ENCODE results near the gene HHAT.

The HHAT gene

DNA sequence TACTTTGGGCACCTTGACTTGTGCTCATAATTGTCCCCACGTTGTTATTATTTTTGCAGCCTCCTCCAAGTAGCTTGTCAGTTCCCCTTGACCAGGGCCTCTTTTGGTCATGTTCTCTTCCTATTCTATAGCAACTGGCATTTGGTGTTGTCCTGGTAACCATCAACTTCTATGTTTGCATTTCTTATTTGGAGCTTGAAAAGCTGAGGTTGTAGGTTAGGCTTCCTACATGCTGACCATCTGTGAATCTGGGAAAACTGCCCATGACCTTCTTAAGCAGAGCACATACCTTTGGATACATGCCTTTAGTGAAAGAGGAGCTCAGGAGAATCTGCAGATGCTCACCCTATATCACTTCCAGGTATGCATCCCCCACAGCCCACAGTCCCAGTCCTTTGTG is 160.8 kb downstream of the HHAT start:
- no peak for DNase-seq (ENCODE audit: low read depth)

GRCh38 chr1:210490781-210491180 is 162.1 kb downstream of the HHAT start:
- DNase-seq (ENCODE audit: low read depth) = no peak

DNA sequence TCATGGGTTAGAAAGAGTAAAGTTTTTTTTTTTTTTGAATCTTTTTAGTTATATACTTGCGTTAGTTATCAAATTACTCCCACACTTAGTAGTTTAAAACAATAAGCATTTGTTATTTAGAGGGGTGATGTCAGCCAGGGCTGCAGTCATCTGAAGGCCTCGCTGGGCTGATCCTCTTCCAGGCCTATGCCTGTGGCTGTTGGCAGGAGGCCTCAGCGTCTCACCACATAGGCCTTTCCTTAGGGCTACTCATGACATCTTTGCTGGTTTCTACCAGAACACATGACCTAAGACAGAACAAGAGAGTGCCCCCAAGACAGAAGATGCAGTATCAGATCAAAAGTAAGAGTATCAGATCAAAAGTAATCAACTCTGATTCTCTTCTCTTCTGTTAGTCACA is 167.4 kb downstream of the HHAT start:
- no peak for DNase-seq (ENCODE audit: low read depth)

DNA sequence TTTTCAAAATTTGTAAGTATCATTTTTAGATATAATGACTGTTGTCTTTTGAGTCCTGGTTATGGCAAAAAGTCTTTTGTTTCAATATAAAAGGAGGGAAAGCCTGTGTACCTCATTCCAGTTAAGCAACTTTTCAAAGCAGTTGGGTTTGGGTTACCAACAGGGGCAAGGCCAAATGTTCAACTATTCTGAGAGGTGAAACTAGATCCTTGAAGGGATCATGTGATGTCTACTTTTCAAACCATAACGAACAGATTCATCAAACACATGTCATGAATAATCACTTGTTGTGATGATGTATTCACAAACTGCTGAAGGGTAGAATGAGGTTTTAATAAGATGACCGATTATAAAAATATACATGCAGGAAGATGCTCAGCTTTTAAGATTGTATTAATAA is 171.3 kb downstream of the HHAT start:
- no peak for DNase-seq (ENCODE audit: low read depth)

GRCh38 chr1:210500831-210501230 is 172.1 kb downstream of the HHAT start:
- DNase-seq (ENCODE audit: low read depth) = no peak

DNA sequence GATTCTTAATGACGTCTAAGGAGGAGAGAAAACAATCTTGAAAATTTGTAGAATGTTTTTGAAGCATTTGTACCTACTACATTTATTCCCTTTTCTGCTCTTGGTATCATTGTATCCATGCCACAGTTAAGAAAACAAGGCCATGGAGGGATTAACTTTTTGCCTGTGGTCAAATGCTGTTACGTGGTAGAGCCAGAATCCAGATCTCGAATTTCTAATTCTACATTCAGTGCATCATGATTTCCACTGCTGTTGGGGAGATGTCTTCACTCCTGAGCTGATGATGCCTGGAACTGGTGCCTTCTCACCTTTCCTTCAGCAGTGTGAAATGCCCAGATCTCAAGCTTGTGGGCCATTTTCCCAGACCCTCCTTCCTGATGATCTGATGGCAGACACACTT is 175.6 kb downstream of the HHAT start:
- DNase-seq (ENCODE audit: low read depth) = no peak

- DNase-seq (ENCODE audit: low read depth) = no peak
These were observed 177.1 kb downstream of the HHAT start for GRCh38 chr1:210505601-210506496.

DNA sequence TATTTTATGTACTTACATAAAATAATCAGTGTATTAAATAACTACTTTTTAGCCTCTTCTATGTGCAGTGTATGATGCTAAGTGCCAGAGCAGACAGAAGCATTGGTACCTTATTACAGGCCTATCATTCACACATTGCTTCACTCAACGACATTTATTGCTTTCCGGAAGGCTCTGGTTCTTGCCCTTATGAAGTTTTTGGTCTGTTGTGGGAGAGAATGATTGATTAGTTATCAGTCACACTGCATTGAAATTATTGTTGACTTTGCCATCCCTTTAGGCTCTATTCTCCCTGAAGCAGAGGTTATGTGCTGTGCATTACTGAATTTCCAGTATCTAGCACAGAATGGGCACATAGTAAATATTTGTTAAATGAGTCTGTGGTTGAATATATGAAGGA is 178.0 kb downstream of the HHAT start:
- DNase-seq (ENCODE audit: low read depth) = no peak

DNA sequence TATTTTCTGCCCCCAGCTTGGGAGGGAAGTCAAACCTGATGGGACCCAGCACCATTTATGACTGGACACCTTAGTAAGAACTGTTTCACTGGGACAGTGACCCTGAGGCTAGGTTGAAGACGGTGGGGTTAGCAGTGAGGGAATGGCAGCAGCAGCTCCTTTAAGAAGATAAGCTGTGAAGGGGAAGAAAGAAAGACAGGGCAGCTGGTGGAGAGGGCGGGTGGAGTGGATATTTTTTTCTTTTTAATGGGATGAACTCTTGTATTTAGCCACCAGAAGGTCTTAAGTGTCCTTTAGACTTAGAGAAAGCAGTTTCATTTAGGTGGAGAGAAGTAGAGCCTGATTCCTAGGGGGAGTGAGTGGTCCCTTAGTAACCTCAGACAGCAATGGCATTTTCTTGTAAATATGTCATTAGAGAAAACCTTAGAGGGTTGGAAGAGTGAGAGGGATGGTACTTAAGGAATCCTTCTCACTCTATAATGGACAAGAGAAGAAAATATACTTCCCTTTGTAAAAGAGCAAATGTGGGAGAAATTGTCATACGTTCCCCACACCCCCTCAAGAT is 187.5 kb downstream of the HHAT start:
- no peak for DNase-seq (ENCODE audit: low read depth)

- DNase-seq (ENCODE audit: low read depth) = no peak
These were observed 188.2 kb downstream of the HHAT start for GRCh38 chr1:210516697-210517459.

GRCh38 chr1:210523830-210524229 is 195.1 kb downstream of the HHAT start:
- DNase-seq (ENCODE audit: low read depth) = no peak

GRCh38 chr1:210525716-210526454 is 197.2 kb downstream of the HHAT start:
- no peak for DNase-seq (ENCODE audit: low read depth)

DNA sequence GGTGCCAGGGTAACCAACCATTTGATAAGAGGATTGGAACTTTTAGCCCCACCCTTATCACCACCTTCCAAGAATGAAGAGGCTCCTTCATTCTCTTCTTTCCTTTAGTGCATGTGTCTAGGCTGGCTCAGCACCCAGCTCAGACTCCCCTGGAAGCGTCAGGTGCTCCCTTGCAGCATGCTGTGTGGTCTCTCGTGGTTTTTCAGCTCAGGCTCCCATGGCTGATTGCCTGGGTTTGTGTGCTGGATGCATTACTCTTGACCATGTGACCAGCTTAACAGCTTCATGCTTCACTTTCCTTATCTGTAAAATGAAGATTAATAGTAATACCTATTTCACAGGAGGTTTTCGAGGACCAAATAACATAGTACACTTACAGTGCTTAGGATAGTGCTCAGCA is 198.4 kb downstream of the HHAT start:
- no peak for DNase-seq (ENCODE audit: low read depth)

DNA sequence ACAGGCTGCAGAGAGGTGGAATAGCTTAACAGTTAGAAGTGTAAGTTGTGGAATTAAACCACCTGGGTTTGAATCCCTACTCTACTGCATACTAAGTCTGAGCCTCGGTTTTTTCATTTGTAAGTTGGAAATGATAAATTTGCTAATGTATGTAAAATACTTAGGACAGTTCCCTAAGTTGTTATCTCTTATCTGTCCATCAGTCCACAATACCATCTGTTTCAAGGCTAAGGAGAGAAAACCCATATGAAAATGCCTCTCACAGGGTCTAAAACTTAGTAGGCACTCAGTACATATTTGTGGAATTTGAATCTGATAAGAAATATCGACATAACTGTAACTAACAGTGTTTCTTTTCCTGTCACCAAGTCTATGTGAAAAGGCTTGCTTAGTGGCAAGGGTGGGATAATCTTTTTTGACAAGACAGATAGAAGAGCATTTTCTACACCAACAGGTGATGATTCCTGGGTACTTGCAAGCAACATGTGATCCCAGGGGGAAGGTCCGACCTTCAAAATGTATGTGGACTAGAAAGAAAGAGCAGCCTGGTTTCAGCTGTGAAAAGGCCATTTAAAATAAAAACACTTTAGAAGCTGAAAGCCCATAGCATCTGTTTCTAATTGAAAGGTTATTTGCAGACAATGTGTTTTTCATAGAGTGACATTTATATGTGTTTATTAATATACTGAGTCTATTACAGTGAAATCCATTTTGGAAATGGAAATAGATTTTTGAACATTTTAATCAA is 202.9 kb downstream of the HHAT start:
- no peak for DNase-seq (ENCODE audit: low read depth)

DNA sequence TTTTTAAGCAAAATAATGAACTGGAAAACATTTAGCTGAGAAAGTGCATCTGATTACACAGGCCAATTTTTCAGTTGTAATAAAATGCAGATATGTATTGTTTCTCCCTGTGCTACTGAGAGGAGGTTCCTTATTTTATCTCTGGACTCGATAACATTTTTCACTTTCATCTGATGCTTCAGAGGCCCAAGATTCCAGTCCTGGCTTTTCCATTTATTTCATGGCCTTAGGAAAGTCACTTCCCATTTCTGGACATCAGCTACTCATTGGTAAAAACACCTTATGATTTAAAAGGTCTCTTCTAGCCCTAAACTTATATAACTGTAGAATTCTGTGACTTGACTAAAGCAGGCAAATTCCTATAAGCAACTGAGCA is 203.5 kb downstream of the HHAT start:
- DNase-seq (ENCODE audit: low read depth) = no peak

- no peak for DNase-seq (ENCODE audit: low read depth)
These were observed 207.1 kb downstream of the HHAT start for GRCh38 chr1:210535761-210536160.

- DNase-seq (ENCODE audit: low read depth) = no peak
These were observed 207.7 kb downstream of the HHAT start for GRCh38 chr1:210536254-210536961.

GRCh38 chr1:210540288-210540687 is 211.6 kb downstream of the HHAT start:
- DNase-seq (ENCODE audit: low read depth) = no peak

DNA sequence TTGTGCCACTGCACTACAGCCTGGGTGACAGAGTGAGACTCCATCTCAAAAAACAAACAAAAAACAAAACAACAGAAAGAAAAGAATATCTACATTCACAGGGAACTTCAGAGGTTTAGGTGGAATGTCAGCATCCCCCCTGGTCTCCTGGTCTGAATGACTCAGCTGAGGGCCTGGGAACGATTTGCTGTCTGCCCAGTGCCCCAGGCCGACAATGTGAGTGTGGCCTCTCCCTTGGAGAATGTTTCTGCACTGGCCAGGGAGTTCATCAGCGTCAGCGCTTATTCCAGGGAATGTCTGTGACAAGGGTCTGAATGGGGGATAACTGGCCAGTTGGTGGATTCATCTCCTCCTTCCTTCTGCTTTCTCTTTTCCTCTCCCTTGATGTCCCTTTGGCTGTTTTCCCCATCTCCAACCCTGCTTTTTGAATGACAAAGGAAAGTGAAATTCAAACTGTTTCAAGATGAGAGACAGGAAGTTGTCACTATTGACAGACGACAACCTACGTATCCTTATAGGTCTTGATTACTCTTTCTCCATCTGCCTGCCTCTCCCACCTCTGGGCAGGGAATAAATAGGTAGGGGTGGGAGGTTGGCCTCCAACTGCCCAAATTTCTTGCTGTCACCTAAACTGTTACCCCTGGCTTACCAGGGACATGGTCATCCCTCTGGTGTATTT is 213.1 kb downstream of the HHAT start:
- no peak for DNase-seq (ENCODE audit: low read depth)

GRCh38 chr1:210551899-210552298 is 223.2 kb downstream of the HHAT start:
- no peak for DNase-seq (ENCODE audit: low read depth)
